Upper lobe of left lung (tissue), 4 donors: ENCODE measurements around the gene EEF2K.
"Not testable (repeated sequence)": the region's sequence is repeated elsewhere in the genome, so short reads cannot be mapped to it uniquely, and the experiment has no call there.

Experiments
- CTCF ChIP-seq, 6 experiments: fragments of 450-650 bp in 4 of 6; fragments of 200-600 bp in 2 of 6; sonication (generic) in 2 of 6; IDR thresholded peaks; one replicate each; pipeline ENCODE4 v1.5.1; 2016 to 2019; ENCODE audit warnings: antibody characterized with exemption in 6 of 6
- EP300 ChIP-seq, 4 donors: sonication (generic); formaldehyde crosslinking; IDR thresholded peaks; one replicate each; pipeline ENCODE4 v1.5.1; 2017; ENCODE audit warnings: antibody characterized with exemption in 4 of 4, control low read depth in 2 of 4
- POLR2A ChIP-seq, 4 donors: fragments of 450-650 bp; IDR thresholded peaks; one replicate each; pipeline ENCODE4 v1.5.1; 2016 to 2017; ENCODE audit warnings: antibody characterized with exemption in 4 of 4, mild to moderate bottlenecking in 2 of 4
- POLR2AphosphoS5 ChIP-seq, 2 donors: sonication (generic); formaldehyde crosslinking; IDR thresholded peaks; one replicate each; pipeline ENCODE4 v1.5.1; 2017; ENCODE audit warnings: antibody characterized with exemption in 2 of 2

GRCh38 chr16:22216832-22217225, 10.8 kb downstream of the EEF2K start:
- not testable (repeated sequence) for TF ChIP-seq POLR2A, CTCF, POLR2AphosphoS5, EP300 (IDR thresholded peaks at IDR 0.05)
